CD4-positive, alpha-beta T cell treated with Interleukin-15 for 1 hour (primary cell): ENCODE data around the gene TENM3.

Source experiments
- DNase-seq: peaks from one replicate; pipeline ENCODE4 v3.0.0-alpha.2; 2020

Gene TENM3

GRCh38 chr4:182531555-182532162 is 288.5 kb downstream of the TENM3 start:
- DNase-seq = no peak

- no peak for DNase-seq
Measured at GRCh38 chr4:182532441-182532840, 289.2 kb downstream of the TENM3 start.

- DNase-seq = no peak
Measured at GRCh38 chr4:182533964-182534363, 290.8 kb downstream of the TENM3 start.

- no peak for DNase-seq
Measured at GRCh38 chr4:182536221-182536811, 293.1 kb downstream of the TENM3 start.

GRCh38 chr4:182537031-182537795 is 294.0 kb downstream of the TENM3 start:
- DNase-seq = no peak

DNA sequence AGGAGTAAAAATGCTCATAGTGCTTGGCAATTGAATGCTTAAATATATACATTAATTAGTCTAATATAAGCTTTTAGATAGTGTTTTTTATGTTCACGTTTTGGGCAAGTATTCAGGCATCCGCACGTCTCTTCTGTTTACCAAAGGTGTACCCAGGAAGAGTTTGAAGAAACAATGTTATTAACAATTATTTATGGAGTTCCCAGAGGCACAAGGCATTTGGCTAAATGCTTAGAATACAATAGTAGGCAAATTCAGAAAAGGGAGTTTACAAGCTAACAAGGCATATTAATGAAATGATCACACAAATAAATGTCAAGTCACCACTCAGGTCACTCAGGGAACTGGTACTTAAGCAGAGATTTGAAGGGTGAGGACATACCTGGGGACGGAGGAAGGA is 294.8 kb downstream of the TENM3 start:
- DNase-seq = no peak

GRCh38 chr4:182540496-182540895 is 297.3 kb downstream of the TENM3 start:
- DNase-seq = no peak

GRCh38 chr4:182547435-182547834 is 304.2 kb downstream of the TENM3 start:
- no peak for DNase-seq

GRCh38 chr4:182548156-182548555 is 305.0 kb downstream of the TENM3 start:
- DNase-seq = no peak

GRCh38 chr4:182549356-182549755 is 306.2 kb downstream of the TENM3 start:
- no peak for DNase-seq

GRCh38 chr4:182552948-182553347 is 309.7 kb downstream of the TENM3 start:
- no peak for DNase-seq

- no peak for DNase-seq
Measured at GRCh38 chr4:182553653-182554052, 310.5 kb downstream of the TENM3 start.

DNA sequence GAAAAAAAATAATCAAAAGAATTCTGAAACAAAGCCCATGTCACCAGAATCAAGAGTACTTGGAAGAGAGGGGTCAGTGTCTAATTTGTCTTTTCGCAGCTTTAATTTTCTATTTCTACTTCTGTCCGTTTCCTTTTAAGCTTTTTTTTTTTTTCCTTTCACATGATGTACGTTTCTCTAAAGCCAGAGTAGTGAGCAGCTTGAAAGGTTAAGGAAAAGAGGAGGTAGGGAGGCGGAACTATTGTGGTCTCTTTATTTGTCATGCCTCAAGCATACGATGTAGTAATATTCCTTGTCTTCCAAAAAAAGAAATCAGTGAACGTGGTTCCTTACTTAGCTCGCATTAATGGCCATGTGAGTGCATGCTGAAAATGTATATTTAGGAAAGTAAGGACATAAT is 311.5 kb downstream of the TENM3 start:
- no peak for DNase-seq

- DNase-seq = no peak
Measured at GRCh38 chr4:182555997-182556418, 312.8 kb downstream of the TENM3 start.

DNA sequence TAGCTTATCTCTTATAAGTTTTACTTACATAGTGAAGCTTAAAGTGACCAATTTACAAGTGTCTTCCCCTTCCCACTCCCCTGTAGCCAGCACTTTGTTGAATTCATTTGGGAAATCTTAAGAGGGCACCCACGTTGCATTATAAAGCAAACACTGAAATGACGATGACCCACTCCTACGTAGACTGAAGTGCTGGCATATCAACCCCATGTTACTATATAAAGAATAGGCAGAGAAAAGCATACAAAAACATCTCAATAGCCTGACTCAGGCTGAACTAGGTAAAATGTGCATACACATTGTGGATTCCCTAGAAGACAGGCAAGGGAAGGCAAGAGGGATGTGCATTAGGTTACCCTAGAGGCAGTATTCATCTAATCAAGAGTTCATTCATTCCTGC is 313.4 kb downstream of the TENM3 start:
- DNase-seq = no peak

DNA sequence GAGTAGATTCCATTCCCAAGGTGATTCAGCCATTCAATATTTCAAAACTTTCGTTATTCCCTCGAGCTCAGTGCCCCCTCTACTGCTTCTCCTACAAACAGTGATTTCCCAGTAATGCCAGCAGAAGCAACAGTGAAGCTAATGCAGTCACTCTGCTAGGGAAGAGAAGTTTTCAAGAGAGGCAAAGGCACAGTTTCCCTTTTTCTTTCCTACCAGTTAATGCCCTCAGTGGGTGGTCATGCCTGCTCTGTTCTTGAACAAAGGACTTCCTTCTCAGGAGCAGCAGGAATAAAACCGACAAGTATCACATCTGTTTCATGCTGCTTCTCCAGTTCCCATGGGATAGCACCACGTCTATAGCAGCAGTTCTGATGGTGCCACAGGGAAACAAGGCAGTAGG is 317.2 kb downstream of the TENM3 start:
- no peak for DNase-seq

- no peak for DNase-seq
Measured at GRCh38 chr4:182562350-182562749, 319.1 kb downstream of the TENM3 start.

DNA sequence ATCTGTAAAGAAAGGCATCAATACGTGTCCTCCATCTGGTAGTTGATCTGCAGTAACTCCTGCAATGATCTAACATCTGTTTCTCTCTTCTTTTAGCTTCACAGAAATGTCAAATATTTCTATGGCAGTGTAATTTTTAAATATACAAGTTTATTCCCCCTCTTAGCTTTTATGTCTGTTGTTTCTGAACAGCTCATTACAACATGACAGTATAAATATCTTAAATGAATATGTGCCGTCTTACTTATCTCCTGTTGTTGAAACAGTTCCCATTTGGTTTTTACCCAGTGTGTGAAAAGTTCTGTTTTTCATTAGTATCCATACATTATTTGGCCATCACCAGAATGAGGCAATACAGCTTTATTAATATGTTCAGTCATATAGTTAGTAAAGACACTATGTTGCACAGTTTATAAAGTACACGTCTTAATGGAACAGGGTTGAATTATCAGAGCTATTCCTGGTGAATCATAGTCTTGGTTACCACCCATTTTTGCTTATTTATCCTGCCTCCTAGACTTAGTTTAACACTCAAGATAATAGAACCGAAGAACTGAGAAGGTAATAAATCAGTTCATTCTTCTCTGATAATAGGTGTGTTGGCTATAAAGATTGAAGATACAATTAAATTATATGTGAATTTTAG is 321.6 kb downstream of the TENM3 start:
- DNase-seq = no peak

GRCh38 chr4:182567119-182567518 is 323.9 kb downstream of the TENM3 start:
- DNase-seq = no peak

DNA sequence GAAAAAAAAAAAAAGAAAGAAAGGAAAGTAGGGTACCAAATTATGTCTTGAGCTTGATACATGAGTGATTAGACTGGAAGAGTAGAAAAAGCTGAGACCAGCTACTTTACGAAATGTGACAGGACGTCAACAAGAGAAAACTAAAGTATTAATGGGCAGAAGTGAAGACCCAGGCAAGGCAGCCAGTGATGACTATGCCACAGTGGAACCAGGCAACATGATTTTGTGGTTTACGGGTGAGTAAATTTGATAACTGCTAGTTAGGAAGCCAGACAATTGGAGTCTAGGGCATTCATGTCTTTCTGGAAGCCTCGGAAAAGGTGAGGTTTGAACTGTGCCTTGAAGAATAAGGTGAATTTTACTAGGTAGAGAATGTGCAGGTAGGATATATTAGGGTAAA is 326.4 kb downstream of the TENM3 start:
- DNase-seq = no peak

GRCh38 chr4:182574706-182575105 is 331.5 kb downstream of the TENM3 start:
- no peak for DNase-seq

DNA sequence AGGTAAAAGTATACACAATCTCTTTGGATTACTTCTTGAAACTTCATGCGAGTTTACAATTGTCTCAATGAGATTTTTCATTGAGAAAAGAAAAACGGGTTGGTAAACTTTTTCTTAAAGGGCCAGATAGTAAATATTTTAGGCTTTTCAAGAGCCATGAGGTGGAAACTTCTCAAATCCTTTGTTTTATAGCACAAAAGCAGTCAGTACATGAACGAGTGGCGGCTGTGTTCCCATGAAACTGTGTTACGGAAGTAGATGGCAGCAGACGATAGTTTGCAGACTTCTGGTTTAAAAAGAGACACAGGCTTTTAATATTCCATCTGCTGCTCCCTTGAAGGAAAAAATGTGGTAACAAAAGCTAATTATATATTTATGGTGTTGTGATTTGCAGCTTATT is 332.0 kb downstream of the TENM3 start:
- DNase-seq = no peak

GRCh38 chr4:182576601-182577289 is 333.5 kb downstream of the TENM3 start:
- no peak for DNase-seq
